DMS 273 treated with DMSO at 0.1 percent for 48 hours (cell line): ENCODE data around the gene KRT1.

Experiments
- DNase-seq: peaks from one replicate; lab custom pipeline; 2025; lab: John Stamatoyannopoulos, UW

The KRT1 gene

DNA sequence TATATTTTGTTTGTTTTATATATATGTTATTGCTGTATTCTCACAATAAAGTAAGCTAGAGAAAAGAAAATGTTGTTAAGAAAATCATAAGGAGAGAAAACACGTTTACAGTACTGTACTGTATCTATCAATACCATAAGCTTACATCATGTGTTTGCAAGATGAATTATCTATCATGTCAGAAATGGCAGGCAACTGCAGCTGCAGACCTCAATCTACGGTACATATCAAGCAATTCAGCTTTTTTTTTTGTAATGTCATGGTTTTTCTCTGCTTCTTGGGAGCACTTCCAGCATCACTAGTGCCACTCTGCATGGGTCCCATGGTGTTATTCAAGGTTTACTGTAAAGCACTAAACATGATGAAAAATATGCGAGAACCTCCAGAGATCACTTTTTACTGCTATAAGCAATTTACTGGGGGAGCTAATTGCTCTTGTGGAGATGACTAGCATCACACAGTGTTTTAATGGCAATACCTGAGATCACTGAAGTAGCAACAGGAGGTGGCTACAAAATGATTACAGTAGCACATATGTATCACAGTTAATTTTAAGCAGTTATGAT is 19.2 kb downstream of the KRT1 start:
- no peak for DNase-seq

DNA sequence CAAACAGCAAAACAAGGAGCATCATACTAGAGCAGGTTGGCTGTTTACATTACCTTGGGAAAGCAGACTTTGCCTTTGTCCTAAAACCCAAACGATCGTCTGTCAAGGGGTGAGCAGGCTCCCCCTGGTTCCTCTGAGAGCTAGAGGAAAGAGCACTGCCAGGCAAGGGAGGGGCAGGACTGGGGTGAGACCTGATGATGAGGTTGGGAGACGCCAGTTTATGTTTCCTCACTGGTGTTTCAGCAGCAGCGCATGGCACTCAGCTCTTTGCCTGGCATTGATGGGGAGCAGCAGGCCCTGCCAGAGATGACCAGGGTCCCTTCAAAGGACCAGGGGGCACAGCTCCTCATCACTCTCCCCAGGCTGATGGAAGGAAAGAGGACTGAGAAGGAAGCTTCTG is 20.3 kb downstream of the KRT1 start:
- no peak for DNase-seq

DNA sequence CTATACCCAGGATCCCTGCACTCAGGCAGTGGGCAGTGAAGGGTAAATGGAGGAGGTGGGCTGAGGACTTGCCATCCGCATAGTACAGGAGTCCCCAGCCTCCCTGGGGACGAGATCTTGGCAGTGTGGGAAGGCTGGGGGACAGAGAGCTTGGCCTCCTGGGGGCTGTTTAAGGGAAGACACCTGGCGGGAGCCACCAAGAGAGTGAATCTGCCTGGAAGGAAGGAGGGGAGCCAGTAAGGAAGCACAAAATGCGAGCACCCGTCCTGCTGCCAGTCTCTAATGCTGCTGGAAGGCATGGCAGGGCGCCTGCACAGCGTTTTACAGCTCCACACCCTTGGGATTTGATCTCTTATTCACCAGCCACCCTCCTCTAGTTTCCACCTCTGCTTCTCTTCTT is 20.8 kb downstream of the KRT1 start:
- DNase-seq = no peak

DNA sequence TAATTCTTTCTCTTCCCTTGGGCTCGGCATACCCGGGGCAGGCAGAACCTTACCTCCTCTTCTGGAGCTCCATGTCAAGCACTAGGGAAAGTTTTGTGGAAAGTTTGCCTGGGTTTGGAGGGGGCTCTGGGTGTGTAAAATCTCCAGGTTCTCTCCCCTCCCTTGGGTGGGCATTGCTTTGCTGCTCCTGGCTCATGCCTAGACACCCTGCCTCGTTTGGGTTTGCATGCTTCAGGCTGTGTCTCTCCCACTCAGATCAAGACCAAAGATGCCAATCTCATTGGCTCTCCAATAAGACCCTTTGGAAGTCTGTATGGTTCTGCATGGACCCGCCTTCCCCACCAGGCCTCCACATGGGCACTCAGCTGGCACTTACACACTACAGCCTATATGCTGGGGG is 22.0 kb downstream of the KRT1 start:
- DNase-seq = no peak

DNA sequence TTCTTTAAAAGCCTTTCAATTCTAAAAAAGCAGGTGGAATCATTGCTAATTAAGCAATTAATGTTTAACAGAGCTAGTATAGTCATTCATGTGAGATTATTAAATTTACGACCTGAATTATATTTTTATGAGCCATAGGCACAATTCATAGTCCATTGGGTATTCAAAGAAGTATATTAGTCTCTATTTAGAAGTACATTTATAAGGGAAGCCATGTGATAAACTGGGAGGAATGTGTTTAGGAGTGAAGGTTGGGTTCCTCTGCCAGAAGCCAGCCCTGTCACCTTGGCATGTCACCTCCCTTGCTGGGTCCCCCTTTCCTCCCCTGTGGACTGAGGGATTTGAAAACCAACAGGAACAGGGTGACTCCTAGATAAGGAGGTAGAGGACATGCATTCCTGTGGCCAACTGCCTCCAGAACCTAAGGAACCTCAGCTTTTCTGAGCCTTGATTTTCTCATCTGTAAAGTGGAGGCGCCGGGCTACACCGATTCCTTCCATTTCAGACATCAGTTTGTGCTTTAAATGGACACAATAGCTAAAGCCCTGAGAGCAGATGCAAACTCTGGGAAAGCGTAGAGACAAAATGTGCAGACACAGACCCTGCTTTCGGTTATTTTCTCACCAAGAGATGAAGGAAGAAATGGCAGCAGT is 22.8 kb downstream of the KRT1 start:
- DNase-seq = no peak

DNA sequence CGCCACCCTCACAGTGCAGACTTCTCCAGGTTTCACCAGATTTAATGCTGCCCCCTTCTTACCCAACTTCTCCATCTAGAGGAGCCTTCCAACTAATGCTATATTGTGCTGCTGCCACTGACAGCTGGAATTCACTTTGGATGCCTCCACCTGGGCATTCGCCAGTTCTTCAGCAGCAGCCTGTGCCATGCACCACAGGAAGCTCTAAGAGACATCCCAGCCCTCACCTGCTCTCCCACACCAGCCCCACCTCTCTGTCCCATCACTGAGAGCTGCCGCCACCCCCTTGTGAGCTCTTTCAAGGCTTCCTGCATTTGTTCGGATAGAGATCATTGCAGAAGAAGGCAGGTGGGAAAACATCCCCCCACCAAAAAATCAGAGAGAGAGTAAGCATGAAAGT is 23.6 kb downstream of the KRT1 start:
- DNase-seq = no peak

DNA sequence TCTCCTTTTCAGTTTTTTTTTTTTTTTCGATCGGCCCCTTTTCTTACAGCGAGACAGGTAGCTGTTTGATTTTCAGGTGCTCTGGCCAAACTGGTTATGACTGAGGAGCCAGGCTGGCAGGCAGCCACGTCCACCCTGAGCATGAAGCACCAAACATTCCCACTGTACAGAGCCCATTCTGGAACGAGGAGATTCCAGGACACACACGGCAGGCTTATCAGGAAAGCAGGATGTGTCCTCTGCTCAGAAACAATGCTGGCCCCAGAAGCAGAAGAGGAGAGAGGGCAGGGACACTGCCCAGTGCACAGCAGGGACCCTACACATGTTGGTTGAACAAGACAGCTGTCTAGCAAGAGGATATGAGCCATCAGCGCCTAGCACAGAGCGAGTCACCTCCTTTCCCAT is 24.5 kb downstream of the KRT1 start:
- no peak for DNase-seq

DNA sequence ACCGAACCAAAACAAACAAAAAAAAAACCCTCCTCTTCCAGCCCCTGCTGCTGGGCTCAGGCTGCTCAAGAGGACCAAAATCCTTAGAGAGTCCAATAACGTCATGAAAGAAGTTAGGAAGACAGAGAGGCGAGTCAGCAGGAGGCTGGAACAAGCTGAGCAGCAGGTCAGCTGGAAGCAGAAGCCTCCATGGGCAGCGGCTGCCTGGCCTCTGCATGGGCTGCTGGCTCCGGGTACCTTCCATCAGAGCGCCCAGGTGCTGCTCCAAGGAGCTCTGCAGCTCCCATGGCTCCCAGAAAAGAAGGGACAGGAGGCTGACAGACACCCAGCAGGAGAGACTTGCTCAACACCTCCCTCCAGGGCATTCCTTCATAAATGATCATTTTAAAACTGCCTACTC is 25.0 kb downstream of the KRT1 start:
- no peak for DNase-seq

DNA sequence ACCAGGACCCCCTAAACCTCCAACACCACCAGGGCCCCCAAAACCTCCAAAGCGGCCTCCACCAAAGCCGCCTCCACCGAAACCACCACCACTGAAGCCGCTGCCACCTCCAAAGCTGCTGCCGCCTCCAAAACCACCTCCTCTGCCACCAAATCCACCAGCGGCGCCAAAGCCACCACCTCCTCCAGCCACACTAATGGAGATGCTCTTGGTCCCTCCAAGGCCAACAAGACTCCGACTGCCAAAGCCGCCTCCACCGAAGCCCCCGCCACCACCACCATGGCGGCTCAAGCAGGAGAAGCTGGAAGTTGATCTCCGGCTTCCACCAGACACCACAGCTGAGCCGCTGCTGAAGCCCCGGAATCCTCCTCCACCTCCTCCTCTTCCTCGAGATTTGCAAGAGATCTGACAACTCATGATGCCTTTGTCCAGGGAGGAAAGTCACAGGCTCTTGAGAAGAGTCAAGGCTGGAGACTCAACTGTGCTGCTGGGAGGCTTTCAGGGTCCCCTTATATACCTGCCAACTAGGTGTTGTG is 28.4 kb downstream of the KRT1 start, which contains the start of gene KRT2:
Gene KRT2 (minus strand): TSS at position 486 of the 536 bp plus-strand sequence. CDS start 69 bp downstream, at position 417.
- DNase-seq = no peak

DNA sequence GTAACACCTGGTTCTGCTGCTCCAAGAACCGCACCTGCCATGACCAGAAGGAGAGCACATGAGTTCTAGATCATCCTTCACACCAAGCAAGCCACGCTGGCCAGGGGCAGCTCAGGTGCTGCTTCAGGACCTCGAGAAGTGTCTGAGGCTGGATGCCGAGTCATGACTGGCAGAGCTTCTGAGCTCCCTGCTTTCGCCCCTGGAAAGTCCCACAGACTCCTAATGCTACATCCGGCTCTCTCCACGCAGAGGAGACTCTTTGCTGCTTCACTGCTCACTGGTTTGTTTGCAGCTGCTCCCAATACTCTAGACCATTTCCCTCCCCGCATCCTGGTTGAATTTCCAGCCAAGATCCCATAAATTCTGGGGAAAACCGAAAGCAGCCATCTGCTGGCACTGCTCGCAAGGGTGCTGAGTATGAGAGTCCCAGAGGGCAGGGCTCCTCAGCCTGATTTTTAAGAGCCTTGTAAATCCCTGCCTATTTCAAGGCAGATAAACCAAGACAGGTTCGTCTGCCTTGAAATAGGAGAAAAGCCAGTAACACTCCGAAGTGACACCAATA is 29.6 kb downstream of the KRT1 start:
- DNase-seq = no peak

DNA sequence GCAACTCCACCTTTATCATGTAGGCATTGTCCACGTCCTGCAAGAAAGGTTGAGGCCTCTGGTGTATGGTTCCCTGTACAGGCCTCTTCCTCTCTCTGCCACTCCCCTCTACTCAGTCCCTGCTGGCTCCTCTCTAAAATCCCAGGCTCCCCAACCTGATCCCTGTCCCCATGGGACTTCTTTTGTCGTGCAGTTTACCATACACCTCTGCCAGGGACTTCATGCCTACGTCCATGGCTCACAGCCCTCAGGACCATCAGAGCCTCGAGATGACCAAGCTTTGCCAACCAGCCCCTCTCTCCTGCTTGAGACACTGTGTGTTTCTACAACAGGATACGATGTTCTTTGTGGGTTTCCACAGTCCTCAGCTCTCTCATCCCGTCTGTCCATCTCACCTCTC is 31.1 kb downstream of the KRT1 start:
- DNase-seq = no peak

DNA sequence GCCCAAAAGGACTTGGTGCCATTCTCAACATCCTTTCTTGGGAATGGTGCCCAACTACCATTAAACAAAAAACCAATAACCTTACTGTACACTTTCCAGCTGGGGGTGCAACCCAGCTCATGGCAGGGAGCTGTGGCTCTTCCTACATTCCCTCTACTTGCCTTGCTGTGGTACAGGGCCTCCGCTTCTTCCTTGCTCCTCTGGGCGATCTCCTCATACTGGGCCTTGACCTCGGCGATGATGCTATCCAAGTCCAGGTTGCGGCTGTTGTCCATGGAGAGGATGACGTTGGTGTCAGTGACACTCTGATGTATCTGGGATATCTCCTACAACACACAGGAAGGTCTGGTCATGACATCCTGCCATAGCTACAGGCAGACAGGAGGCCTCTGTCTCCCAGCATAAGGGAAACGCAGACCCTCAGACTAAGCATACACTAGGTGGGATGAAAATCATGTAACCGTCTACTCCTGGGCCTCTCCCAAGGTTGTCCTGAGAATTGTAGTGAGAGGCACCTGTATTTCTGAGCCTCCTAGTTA is 32.1 kb downstream of the KRT1 start:
- DNase-seq = no peak

DNA sequence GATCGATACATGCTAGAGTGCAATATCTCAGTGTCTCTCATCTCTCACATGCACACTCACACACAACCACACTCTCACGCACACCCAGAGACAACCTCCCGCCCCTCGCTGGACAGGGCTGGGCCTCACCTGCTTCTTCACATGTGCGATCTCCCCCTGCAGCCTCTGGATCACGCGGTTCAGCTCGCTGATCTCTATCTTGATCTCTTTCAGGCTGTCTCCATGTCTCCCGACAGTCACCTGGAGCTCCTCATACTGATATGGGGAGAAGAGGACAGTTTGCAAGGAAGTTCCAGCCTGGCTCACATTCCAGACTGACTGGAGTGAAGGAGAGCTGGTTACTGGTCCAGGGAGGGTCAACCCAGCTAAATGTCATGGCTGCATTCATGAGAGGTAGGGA is 32.6 kb downstream of the KRT1 start:
- no peak for DNase-seq

DNA sequence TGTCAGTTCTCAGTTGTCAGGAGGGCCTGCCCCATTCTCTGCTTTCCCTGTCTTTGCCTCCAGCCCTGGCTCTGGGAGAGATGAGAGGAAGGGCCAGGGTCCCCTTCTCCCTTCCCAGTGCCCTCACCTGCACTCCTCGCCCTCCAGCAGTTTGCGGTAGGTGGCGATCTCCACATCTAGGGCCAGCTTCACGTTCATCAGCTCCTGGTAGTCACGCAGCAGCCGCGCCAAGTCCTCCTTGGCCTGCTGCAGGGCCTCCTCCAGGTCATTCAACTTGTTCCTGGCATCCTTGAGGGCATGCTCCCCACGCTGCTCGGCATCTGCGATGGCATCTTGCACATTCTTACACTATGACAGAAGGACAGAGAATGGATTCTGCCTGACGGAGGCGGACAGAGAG is 33.6 kb downstream of the KRT1 start:
- no peak for DNase-seq

DNA sequence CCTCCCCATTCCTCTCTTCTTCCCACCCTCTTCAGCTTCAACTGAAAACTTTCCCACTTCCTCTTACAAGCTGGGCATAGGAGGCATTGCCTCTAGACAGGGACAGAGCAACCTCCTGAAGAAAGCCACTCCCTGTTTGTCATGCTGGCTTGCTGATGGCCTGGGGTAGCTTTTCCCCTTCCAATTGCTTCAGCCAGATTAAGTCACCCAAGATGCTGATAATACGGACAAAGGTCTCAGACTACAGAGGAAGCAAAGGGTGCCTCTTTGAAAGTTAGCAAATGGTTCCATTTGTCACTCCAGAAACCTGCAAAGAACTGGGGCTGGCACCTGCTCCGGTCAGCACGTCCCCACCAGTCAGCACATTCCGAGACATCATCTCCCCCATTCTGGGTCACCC is 34.2 kb downstream of the KRT1 start:
- no peak for DNase-seq

DNA sequence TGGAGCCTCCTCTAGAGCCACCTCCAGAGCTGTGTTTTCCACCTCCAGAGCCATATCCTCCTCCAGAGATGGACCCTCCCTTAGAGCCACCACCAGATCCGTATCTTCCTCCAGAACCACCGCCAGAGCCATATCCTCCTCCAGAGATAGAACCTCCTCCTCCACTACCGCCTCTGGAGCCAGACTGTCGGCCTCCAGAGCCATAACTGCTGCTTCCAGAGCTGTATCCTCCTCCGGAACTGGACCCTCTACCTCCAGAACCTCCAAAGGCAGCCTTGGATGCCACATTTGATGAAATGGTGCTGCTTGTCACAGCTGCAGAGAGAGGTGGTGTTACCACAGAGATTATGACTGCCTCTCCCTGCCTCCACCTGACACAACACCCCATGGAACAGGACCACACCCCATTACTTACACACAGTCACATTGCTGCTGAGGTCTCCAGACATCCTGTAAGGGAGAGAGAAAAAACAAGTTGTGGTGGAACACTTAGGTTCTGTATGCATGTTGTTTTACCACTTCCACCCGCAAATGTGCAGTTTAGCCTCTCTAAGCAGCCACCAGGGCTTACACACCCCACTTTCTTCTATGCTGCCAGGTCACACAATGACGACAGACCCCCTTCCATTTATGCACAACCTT is 35.0 kb downstream of the KRT1 start:
- DNase-seq = no peak

DNA sequence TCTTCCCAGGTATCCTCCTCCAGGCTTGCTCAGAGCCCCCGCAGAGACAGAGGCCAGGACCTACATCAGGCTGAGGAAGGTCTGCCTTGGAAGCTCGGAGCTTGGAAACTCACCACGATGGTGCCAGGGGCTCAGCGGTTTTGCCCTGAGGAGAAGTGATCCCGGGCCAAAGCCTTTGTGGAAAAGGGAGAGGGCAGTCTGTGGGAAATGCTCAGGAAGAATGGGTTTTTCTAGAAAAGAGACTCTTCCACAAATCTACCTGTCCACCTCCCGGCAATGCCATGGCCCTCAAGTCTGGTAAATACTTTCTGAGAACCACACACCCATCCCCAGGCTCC is 36.2 kb downstream of the KRT1 start:
- DNase-seq = no peak

DNA sequence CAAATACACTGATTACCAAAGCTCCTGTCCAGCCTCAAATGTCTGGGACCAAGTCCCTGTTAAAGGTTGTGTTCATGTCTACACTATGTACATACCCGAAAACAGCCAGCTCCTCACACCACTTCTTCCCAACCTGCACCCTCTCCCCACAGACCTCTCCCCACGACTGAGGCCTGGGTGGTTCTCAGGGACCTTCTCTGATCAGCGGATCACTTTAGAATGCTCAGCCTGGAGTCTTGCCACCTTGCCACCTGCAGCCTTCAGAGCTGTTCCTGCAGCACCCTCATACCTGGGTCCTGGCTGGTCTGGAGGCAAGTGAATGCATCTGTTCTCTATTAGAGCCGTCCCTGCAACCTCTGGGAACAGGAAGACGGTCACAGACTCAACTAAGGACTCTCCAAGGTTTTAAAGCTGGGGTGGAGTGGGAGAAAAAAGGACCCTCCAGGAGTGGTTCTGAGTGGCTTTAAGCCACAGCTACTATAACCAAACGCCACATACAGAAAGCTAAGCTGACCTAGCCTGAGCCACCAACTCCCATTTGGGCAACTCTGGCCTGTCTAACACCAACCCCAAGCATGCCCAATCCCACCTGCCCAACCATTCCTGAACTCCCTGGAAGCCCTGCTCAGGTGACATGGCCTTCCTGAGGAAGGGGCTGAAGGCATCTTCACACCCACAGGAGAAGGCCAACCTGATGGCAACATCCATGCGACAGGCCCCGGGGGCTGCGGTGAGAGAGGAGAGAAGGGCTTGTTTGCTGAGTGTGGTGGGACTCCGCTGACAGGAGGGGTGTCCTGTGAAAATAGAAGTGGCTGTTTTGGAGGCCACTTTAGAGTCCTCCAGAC is 36.8 kb downstream of the KRT1 start:
- DNase-seq = no peak

DNA sequence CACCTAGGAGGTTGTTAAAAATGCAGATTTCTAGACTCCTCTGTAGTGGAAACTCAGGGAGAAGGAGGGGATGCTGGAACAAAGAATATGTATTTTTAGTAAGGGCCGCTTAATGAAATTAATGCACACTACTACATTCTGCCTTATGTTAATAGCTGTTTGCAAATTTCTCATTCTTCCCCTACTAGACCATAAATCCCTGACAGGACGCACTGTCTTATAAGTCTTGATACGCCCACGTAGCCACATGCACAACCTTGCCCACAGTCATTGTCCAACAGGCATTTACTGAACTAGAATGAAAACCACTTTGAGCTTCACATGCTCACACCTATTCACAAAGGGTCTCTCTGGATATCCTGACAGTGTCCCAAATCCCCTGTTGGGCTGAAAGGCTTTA is 38.7 kb downstream of the KRT1 start:
- no peak for DNase-seq

DNA sequence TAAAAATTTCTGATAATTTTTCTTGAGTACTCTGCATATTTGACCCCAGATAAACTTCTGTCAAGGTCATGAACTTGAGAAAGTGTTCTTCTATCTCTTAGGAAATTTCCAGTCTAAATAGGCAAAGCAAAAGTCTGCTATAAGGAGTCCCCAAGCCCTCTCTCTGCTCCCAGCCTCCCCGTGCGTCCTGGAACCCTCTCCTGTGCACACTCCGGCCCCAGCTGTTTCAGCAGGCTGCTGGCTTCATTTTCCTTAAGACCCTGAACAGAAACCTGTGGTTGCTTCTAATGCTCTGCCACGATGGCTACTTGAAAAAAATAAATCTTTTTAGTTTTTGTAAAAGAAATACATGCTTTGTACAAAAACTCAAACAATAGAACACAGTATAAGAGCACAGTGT is 42.9 kb downstream of the KRT1 start:
- DNase-seq = no peak

DNA sequence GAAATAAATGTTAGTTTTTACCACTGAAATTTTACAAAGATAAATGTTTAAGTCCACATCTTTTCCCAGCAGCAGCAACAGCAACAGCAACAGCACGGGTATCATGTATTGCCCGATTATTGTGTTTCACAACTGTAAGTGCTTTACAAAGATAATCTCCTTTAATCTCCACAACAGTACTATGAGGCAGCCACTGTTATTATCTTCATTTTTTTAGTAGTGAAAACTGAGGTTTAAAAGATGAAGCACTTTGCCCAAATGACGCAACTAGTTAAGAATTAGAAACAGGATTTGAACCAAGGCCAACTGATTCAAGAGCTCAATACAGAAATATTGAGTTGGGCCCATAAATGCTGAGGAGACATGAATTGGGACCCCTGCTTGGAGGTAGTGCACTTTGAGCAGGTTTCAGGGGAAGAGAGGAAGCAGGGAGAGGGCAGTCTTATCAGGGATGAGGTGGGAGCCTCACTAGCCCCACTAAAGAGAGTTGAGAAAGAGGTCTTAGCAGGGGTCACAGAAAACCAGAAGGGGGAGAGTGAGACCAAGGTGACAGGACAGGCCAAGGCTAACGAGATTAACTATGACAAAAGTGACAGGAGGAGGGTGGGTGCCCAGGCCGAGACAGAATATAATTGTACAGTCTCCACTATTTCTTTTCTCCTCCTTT is 43.5 kb downstream of the KRT1 start:
- no peak for DNase-seq

DNA sequence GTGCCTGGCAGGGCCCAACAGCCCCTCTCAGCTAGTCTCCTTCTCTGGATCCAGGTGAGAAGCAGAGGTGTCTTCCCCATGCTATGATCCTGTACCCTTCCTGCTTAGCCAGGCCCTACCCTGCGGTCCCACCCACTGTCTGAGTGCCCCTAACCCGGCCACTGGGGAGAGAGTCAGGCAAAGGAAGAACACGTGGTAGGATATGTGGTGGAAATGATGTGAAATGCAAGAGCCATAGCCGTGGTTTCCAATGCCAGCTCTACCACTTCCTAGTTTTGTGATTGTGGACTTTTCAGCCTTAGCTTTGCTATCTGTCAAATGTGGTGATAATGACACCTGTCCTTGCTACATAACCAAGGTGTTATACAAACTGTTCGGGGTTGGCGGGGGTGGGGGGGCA is 44.0 kb downstream of the KRT1 start:
- no peak for DNase-seq
